ENCODE data around the gene CYP2C18. TPM values are rescaled to one million over a fixed set of nuclear protein-coding genes. Genes with fewer than 3 reads are reported as not detected.
"Not testable (repeated sequence)": the region's sequence is repeated elsewhere in the genome, so short reads cannot be mapped to it uniquely, and the experiment has no call there.

Gene CYP2C18
- total RNA-seq, 1 donor from 2014 or later: 1.8 TPM

GRCh38 chr10:94645285-94645684, 38.2 kb upstream of the CYP2C18 start:
- no peaks in the 10 kb centered on the region for H3K4me1 Mint-ChIP-seq (ENCODE audit: unreplicated experiment)
- H3K4me3 Mint-ChIP-seq: no peak overlapping the region
- no peaks in the 10 kb centered on the region for H3K9me3 Mint-ChIP-seq
- DNase-seq (ENCODE audit: extremely low spot score, unreplicated experiment): no peak
- no peaks in the 10 kb centered on the region for H3K36me3 Mint-ChIP-seq
- no peak overlapping the region for H3K27ac Mint-ChIP-seq
- TF ChIP-seq CTCF (conservative IDR thresholded peaks at IDR 0.05): no peak
- no peaks in the 10 kb centered on the region for H3K27me3 Mint-ChIP-seq

GRCh38 chr10:94655201-94655600, 28.3 kb upstream of the CYP2C18 start:
- H3K4me1 Mint-ChIP-seq (ENCODE audit: unreplicated experiment); H3K27me3 Mint-ChIP-seq; H3K9me3 Mint-ChIP-seq; DNase-seq (ENCODE audit: extremely low spot score, unreplicated experiment); H3K27ac Mint-ChIP-seq; H3K36me3 Mint-ChIP-seq; H3K4me3 Mint-ChIP-seq: not testable (repeated sequence)

DNA sequence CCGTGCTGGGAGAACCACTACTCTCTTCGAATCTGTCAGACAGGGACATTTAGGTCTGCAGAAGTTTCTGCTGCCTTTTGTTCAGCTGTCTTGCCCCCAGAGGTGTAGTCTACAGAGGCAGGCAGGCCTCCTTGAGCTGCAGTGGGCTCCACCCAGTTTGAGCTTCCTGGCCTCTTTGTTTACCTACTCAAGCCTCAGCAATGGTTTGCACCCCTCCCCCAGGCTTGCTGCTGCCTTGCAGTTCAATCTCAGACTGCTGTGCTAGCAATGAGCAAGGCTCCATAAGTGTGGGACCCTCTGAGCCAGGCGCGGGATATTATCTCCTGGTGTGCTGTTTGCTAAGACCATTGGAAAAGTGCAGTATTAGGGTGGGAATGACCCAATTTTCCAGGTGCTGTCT, 20.5 kb upstream of the CYP2C18 start:
- not testable (repeated sequence) for DNase-seq (ENCODE audit: extremely low spot score, unreplicated experiment); H3K27ac Mint-ChIP-seq; H3K36me3 Mint-ChIP-seq; H3K27me3 Mint-ChIP-seq; H3K9me3 Mint-ChIP-seq; H3K4me3 Mint-ChIP-seq; H3K4me1 Mint-ChIP-seq (ENCODE audit: unreplicated experiment)

DNA sequence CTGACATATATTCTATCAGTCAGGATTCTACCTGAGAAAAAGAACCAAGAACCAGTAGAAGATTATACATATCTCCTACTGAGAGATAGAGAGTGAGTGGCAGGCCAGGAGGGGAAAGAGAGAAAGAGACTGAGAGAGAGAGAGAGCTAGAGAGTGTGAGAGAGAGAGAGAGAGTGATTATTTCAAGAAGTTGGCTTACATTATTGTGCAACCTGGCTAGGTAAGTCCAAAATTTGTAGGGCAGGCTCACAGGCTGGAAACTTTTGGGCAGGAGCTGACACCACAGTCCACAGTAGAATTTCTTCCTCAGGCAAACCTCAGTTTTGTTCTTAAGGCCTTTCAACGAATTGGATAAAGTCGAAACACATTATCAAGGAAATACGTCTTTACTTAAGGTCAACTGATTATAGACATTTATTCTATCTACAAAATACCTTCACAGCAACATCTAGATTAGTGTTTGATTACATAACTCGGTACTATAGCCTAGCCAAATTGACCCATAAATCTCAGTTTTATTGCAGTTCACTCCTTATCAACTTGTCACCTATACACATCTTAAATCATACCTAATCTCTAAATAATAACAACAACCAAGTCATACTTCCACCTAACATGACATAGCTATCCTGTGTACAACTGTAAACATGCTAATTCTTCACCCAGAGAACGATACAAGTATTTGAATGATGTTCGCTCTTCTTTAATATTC, 17.0 kb upstream of the CYP2C18 start:
- H3K9me3 Mint-ChIP-seq: no peaks in the 10 kb centered on the region
- H3K27ac Mint-ChIP-seq: no peak overlapping the region
- TF ChIP-seq CTCF (conservative IDR thresholded peaks at IDR 0.05): no peak
- H3K4me3 Mint-ChIP-seq: no peak overlapping the region
- no peak for DNase-seq (ENCODE audit: extremely low spot score, unreplicated experiment)
- no peaks in the 10 kb centered on the region for H3K4me1 Mint-ChIP-seq (ENCODE audit: unreplicated experiment)
- H3K27me3 Mint-ChIP-seq: no peaks in the 10 kb centered on the region
- no peaks in the 10 kb centered on the region for H3K36me3 Mint-ChIP-seq

- Mint-ChIP-seq H3K36me3 (no peaks in the 10 kb centered on the region), H3K4me3 (no peak overlapping the region), H3K27ac (no peak overlapping the region), H3K9me3 (no peaks in the 10 kb centered on the region), H3K4me1 (ENCODE audit: unreplicated experiment) (no peaks in the 10 kb centered on the region), H3K27me3 (no peaks in the 10 kb centered on the region)
- no peak for DNase-seq (ENCODE audit: extremely low spot score, unreplicated experiment)
- TF ChIP-seq CTCF (conservative IDR thresholded peaks at IDR 0.05): no peak
Observed at GRCh38 chr10:94673614-94674321, 9.8 kb upstream of the CYP2C18 start.

GRCh38 chr10:94676496-94676895, 7.0 kb upstream of the CYP2C18 start:
- no peak for DNase-seq (ENCODE audit: extremely low spot score, unreplicated experiment)
- Mint-ChIP-seq H3K27ac (no peak overlapping the region), H3K36me3 (no peaks in the 10 kb centered on the region), H3K4me3 (no peak overlapping the region), H3K27me3 (no peaks in the 10 kb centered on the region), H3K4me1 (ENCODE audit: unreplicated experiment) (no peaks in the 10 kb centered on the region), H3K9me3 (no peaks in the 10 kb centered on the region)
- no peak for TF ChIP-seq CTCF (conservative IDR thresholded peaks at IDR 0.05)

Data from type B pancreatic cell (in vitro differentiated cells).